CD14-positive monocyte (primary cell): ENCODE data around the gene FAM114A2. TPM values are rescaled to one million over a fixed set of nuclear protein-coding genes. Genes with fewer than 3 reads are reported as not detected.

Experiments used
- DNase-seq, 3 donors: peaks; one replicate each; pipeline ENCODE4 v3.0.0-alpha.2; 2011 to 2022
- H2AFZ ChIP-seq: 2 replicates; pipeline ENCODE4 v1.6.0; 2012; ENCODE audit warnings: mild to moderate bottlenecking, low read depth, low read length, inconsistent platforms; ENCODE audit not compliant: insufficient read depth, poor library complexity, severe bottlenecking
- H3K27ac ChIP-seq, 2 donors: 1 replicate in 1 of 2; 2 replicates in 1 of 2; pipeline ENCODE4 v1.5.1; 2012 to 2013; ENCODE audit warnings: low read length in 2 of 2, control low read depth in 1 of 2, inconsistent platforms in 1 of 2, low read depth in 1 of 2, mild to moderate bottlenecking in 1 of 2
- H3K27me3 ChIP-seq, 2 donors: one replicate each; pipeline versions ENCODE4 v1.6.0 to v1.6.1; 2011 to 2013; ENCODE audit warnings: low read length in 2 of 2; ENCODE audit not compliant: control insufficient read depth in 2 of 2, insufficient read depth in 2 of 2
- H3K36me3 ChIP-seq, 2 donors: replicated peaks in 1 of 2; 1 replicate in 1 of 2; 2 replicates in 1 of 2; pipeline versions ENCODE4 v1.5.1 to v1.6.1; 2012 to 2013; ENCODE audit warnings: low read length in 2 of 2, control low read depth in 1 of 2, inconsistent platforms in 1 of 2, mild to moderate bottlenecking in 1 of 2; ENCODE audit not compliant: insufficient read depth in 2 of 2, control insufficient read depth in 1 of 2
- H3K4me1 ChIP-seq, 2 donors: 1 replicate in 1 of 2; 2 replicates in 1 of 2; pipeline versions ENCODE4 v1.5.1 to v1.6.1; 2012 to 2013; ENCODE audit warnings: low read length in 2 of 2, control low read depth in 1 of 2, inconsistent platforms in 1 of 2, mild to moderate bottlenecking in 1 of 2, moderate library complexity in 1 of 2; ENCODE audit not compliant: insufficient read depth in 2 of 2, control insufficient read depth in 1 of 2
- H3K4me2 ChIP-seq: replicated peaks from 2 replicates; pipeline ENCODE3; 2012; ENCODE audit warnings: low read length, moderate library complexity, mild to moderate bottlenecking; ENCODE audit not compliant: poor library complexity, severe bottlenecking; ENCODE audit errors: extremely low read depth
- H3K4me3 ChIP-seq, 3 experiments: fragments of 200-600 bp in 1 of 3; sonication (generic) in 1 of 3; replicated peaks in 1 of 3; 1 replicate in 2 of 3; 2 replicates in 1 of 3; pipeline ENCODE4 v1.5.1; 2011 to 2013; ENCODE audit warnings: low read length in 3 of 3, mild to moderate bottlenecking in 3 of 3, control low read depth in 2 of 3, low read depth in 2 of 3, inconsistent platforms in 1 of 3, moderate library complexity in 1 of 3
- H3K79me2 ChIP-seq: 2 replicates; pipeline ENCODE4 v1.6.0; 2012; ENCODE audit warnings: mild to moderate bottlenecking, control low read depth, inconsistent platforms, low read length, moderate library complexity; ENCODE audit not compliant: insufficient read depth
- H3K9ac ChIP-seq: 2 replicates; pipeline ENCODE4 v1.6.0; 2017; ENCODE audit warnings: low read length, mild to moderate bottlenecking; ENCODE audit not compliant: insufficient read depth, poor library complexity, severe bottlenecking
- H3K9me3 ChIP-seq, 2 donors: replicated peaks in 1 of 2; 1 replicate in 1 of 2; 2 replicates in 1 of 2; pipeline versions ENCODE4 v1.5.1 to v1.6.1; 2012 to 2013; ENCODE audit warnings: low read length in 2 of 2, control low read depth in 1 of 2; ENCODE audit not compliant: control insufficient read depth in 1 of 2, insufficient read depth in 1 of 2
- H4K20me1 ChIP-seq: 2 replicates; pipeline ENCODE4 v1.6.0; 2012; ENCODE audit warnings: mild to moderate bottlenecking, low read length, control low read depth, moderate library complexity; ENCODE audit not compliant: insufficient read depth
- H3K27ac Mint-ChIP-seq, 7 donors: one replicate each; pipeline ENCODE4 v1.8.0; 2020; ENCODE audit warnings: mild to moderate bottlenecking in 7 of 7, mixed read lengths in 7 of 7, moderate library complexity in 6 of 7, inconsistent platforms in 2 of 7
- H3K27me3 Mint-ChIP-seq, 3 donors: one replicate each; pipeline ENCODE4 v1.8.0; 2021 to 2022; ENCODE audit warnings: low read depth in 3 of 3, mild to moderate bottlenecking in 3 of 3, mixed read lengths in 3 of 3, moderate library complexity in 3 of 3, inconsistent platforms in 1 of 3
- H3K36me3 Mint-ChIP-seq, 2 donors: one replicate each; pipeline ENCODE4 v1.8.0; 2020; ENCODE audit warnings: mixed read lengths in 2 of 2, inconsistent platforms in 1 of 2, mild to moderate bottlenecking in 1 of 2
- H3K4me1 Mint-ChIP-seq: one replicate; pipeline ENCODE4 v1.8.0; 2020; ENCODE audit warnings: mild to moderate bottlenecking, mixed read lengths
- H3K4me3 Mint-ChIP-seq, 2 donors: one replicate each; pipeline ENCODE4 v1.8.0; 2020; ENCODE audit warnings: mild to moderate bottlenecking in 2 of 2, mixed read lengths in 2 of 2, moderate library complexity in 1 of 2
- H3K9me3 Mint-ChIP-seq, 7 donors: one replicate each; pipeline ENCODE4 v1.8.0; 2020 to 2022; ENCODE audit warnings: mixed read lengths in 7 of 7, mild to moderate bottlenecking in 6 of 7, moderate library complexity in 6 of 7, inconsistent platforms in 2 of 7
- CTCF ChIP-seq: fragments of 200-600 bp; IDR thresholded peaks from one replicate; pipeline ENCODE4 v1.8.0; 2022; ENCODE audit warnings: antibody characterized with exemption, mild to moderate bottlenecking
- WGBS: methylation state at CpG from one replicate; pipeline ENCODE4 v1.1.5; 2013; ENCODE audit warnings: missing lambda C conversion rate; ENCODE audit not compliant: insufficient coverage; 5-methylcytosine and 5-hydroxymethylcytosine counted together
- intact Hi-C, 2 donors: fragments of 100-400 bp; cut with micrococcal nuclease; formaldehyde crosslinking; loops; one replicate each; pipeline versions ENCODE4 v1.15.0 to v1.15.1; 2023
- polyA plus RNA-seq, 3 donors: library from polyadenylated mRNA; depleted of rRNA in 1 of 3; unstranded in 2 of 3; stranded (reverse) in 1 of 3; fragments of 300-500 nt in 2 of 3; fragments of >200 nt in 1 of 3; fragmentation: Illumina TruSeq in 2 of 3; gene quantifications; 1 replicate in 2 of 3; 2 replicates in 1 of 3; pipeline ENCODE4 v1.2.3, GENCODE V29; 2012 to 2021

The FAM114A2 gene
- polyA plus RNA-seq, 3 donors: 6.7 to 18.4 (median 15.6) TPM

DNA sequence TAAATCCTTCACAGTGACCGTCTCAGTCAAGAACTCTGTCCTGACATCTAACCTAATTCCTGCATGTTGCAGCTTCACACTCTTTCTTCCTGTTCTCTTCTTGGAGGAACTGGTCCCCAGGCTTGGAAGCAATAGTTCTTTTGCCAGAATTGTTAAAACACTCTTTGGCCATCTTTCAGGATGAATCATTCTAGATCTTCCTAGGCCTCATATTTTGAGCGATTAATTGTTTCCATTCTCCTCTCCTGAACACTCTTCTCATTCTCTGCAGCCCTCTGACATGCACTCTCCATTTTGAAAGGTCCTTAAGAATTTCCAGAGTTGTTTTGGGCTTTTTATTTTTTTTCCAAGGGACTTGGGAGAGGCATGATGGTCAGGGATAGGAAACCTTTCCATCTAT, 85.8 kb downstream of the FAM114A2 start:
- no peaks in the 10 kb centered on the region for H3K36me3 ChIP-seq
- no peak overlapping the region for H3K27ac ChIP-seq
- no peak overlapping the region for H2AFZ ChIP-seq
- no peaks in the 10 kb centered on the region for H3K9me3 Mint-ChIP-seq
- no peaks in the 10 kb centered on the region for H3K4me1 Mint-ChIP-seq
- no peaks in the 10 kb centered on the region for H3K27me3 ChIP-seq
- no peak overlapping the region for H3K4me3 Mint-ChIP-seq
- H3K27ac Mint-ChIP-seq: no peak overlapping the region
- H3K4me3 ChIP-seq: no peak overlapping the region
- peaks cover 0 to 8% (median 4%) of the 10 kb centered on the region in 3 donors for H3K27me3 Mint-ChIP-seq
- H3K36me3 Mint-ChIP-seq: no peaks in the 10 kb centered on the region
- DNase-seq: no peak
- H3K4me1 ChIP-seq: no peaks in the 10 kb centered on the region
- H3K9ac ChIP-seq: no peak overlapping the region
- 100% methylated on average over 1 of the region's 2 CpGs for WGBS
- no peaks in the 10 kb centered on the region for H3K9me3 ChIP-seq
- no peak for TF ChIP-seq CTCF
- no peaks in the 10 kb centered on the region for H4K20me1 ChIP-seq
- no peaks in the 10 kb centered on the region for H3K79me2 ChIP-seq
- H3K4me2 ChIP-seq: no peak overlapping the region
- intact Hi-C loops: no loop called here

DNA sequence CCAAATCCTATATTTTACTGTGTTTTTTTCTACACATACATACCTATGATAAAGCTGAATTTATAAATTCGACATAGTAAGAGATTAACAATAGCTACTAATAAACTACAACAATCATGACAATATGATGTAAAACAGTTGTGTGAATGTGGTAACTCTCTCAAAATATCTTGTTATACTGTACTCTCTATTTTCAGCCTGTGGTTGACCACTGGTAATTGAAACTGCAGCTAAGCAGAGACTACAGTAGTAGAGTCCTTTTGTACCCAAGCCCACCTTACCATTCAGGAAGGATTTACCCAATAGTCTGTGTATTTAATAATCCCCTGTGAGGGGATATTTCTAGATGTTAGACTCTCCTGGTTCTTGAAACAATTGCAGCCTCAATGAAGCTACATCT, 86.7 kb downstream of the FAM114A2 start:
- Histone ChIP-seq H3K9me3 (no peaks in the 10 kb centered on the region), H3K27ac (no peak overlapping the region), H4K20me1 (no peaks in the 10 kb centered on the region), H3K4me1 (no peaks in the 10 kb centered on the region), H3K4me2 (no peak overlapping the region), H3K9ac (no peak overlapping the region), H3K79me2 (no peaks in the 10 kb centered on the region), H2AFZ (no peak overlapping the region), H3K27me3 (no peaks in the 10 kb centered on the region), H3K4me3 (no peak overlapping the region), H3K36me3 (no peaks in the 10 kb centered on the region)
- no peak for DNase-seq
- Mint-ChIP-seq H3K27me3 (peaks cover 0 to 7% (median 1%) of the 10 kb centered on the region in 3 donors), H3K36me3 (no peaks in the 10 kb centered on the region), H3K4me1 (no peaks in the 10 kb centered on the region), H3K4me3 (no peak overlapping the region), H3K9me3 (peaks cover 0 to 5% (median 0%) of the 10 kb centered on the region in 7 donors), H3K27ac (no peak overlapping the region)
- intact Hi-C loops: no loop called here
- WGBS: no CpG with 5 or more reads among the region's 1 CpG
- TF ChIP-seq CTCF: no peak
